ENCODE results near the gene INF2.

GRCh38 chr14:104707608-104708595, 18.5 kb downstream of the INF2 start:
- TF ChIP-seq JUNB (IDR thresholded peaks at IDR 0.05; ENCODE audit: unreplicated experiment) (no peak), EZH2 (IDR thresholded peaks at IDR 0.05; ENCODE audit: low read depth, unreplicated experiment) (no peak), CTCF (conservative IDR thresholded peaks at IDR 0.05; ENCODE audit: low read depth in 2 of 2) (no peak), EZH2phosphoT487 (IDR thresholded peaks at IDR 0.05; ENCODE audit: unreplicated experiment) (no peak), POLR2AphosphoS5 (IDR thresholded peaks at IDR 0.05; ENCODE audit: low read depth) (no peak), CREB1 (CRISPR knock-in tag; IDR thresholded peaks at IDR 0.05; ENCODE audit: low read depth) (no peak), REST (IDR thresholded peaks at IDR 0.05; ENCODE audit: unreplicated experiment) (no peak), STAT1 (IDR thresholded peaks at IDR 0.05; ENCODE audit: unreplicated experiment) (no peak), ETS1 (IDR thresholded peaks at IDR 0.05) (no peak), NANOG (IDR thresholded peaks at IDR 0.05; ENCODE audit: borderline replicate concordance) (no peak)
